ES-I3 (cell line): ENCODE results near the gene JAG1.

Experiments
- H3K36me3 ChIP-seq: 2 replicates; pipeline ENCODE4 v1.6.1; 2013; ENCODE audit warnings: mild to moderate bottlenecking, low read length, control low read depth, moderate library complexity; ENCODE audit not compliant: insufficient read depth
- H3K4me1 ChIP-seq: 2 replicates; pipeline ENCODE4 v1.6.1; 2013; ENCODE audit warnings: mild to moderate bottlenecking, control low read depth, low read length; ENCODE audit not compliant: insufficient read depth
- H3K9ac ChIP-seq: 2 replicates; pipeline ENCODE4 v1.6.1; 2013; ENCODE audit warnings: low read depth, mild to moderate bottlenecking, low read length, moderate library complexity
- H3K9me3 ChIP-seq: 2 replicates; pipeline ENCODE4 v1.6.1; 2013; ENCODE audit warnings: mild to moderate bottlenecking, low read length, moderate library complexity; ENCODE audit not compliant: control insufficient read depth, insufficient read depth

Gene JAG1

GRCh38 chr20:10647471-10647870 lies 26.3 kb downstream of the JAG1 start:
- no peak overlapping the region for H3K9ac ChIP-seq
- H3K9me3 ChIP-seq: no peaks in the 10 kb centered on the region
- H3K4me1 ChIP-seq: peaks cover 29% of the 10 kb centered on the region
- H3K36me3 ChIP-seq: peaks cover 46% of the 10 kb centered on the region

- peaks cover 28% of the 10 kb centered on the region for H3K4me1 ChIP-seq
- H3K9ac ChIP-seq: no peak overlapping the region
- H3K9me3 ChIP-seq: no peaks in the 10 kb centered on the region
- peaks cover 47% of the 10 kb centered on the region for H3K36me3 ChIP-seq
Measured at GRCh38 chr20:10646886-10647420, 26.8 kb downstream of the JAG1 start.

GRCh38 chr20:10646006-10646405 lies 27.8 kb downstream of the JAG1 start:
- Histone ChIP-seq H3K36me3 (peaks cover 47% of the 10 kb centered on the region), H3K4me1 (peaks cover 28% of the 10 kb centered on the region), H3K9me3 (no peaks in the 10 kb centered on the region), H3K9ac (no peak overlapping the region)

DNA sequence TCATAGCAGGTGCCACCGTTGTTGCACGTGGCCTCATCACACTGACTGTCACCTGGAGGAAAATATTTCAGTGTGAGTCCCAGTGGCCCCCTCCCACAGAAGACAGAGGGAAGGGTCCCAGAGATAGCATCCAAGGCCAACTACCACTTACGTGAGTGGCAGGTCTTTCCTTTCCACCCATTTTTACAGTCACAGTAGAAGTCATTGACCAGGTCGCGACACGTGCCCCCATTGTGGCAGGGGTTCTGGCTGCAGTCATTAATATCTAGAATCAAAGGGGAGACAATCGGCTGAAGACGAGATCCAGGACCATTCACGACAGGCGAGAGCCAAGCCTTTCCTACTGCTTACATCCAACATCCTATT lies 28.6 kb downstream of the JAG1 start:
- Histone ChIP-seq H3K4me1 (peaks cover 28% of the 10 kb centered on the region), H3K36me3 (peaks cover 54% of the 10 kb centered on the region)

GRCh38 chr20:10644458-10645204 lies 29.2 kb downstream of the JAG1 start:
- Histone ChIP-seq H3K9ac (no peak overlapping the region), H3K36me3 (peaks cover 59% of the 10 kb centered on the region)

More for the DNA sequence above, 28.6 kb downstream of the JAG1 start:
- Histone ChIP-seq H3K9me3 (no peaks in the 10 kb centered on the region), H3K9ac (no peak overlapping the region)

GRCh38 chr20:10643560-10643873 lies 30.3 kb downstream of the JAG1 start:
- Histone ChIP-seq H3K4me1 (peaks cover 12% of the 10 kb centered on the region), H3K9me3 (no peaks in the 10 kb centered on the region), H3K36me3 (peaks cover 52% of the 10 kb centered on the region), H3K9ac (no peak overlapping the region)

More at GRCh38 chr20:10644458-10645204, 29.2 kb downstream of the JAG1 start:
- H3K9me3 ChIP-seq: no peaks in the 10 kb centered on the region
- peaks cover 23% of the 10 kb centered on the region for H3K4me1 ChIP-seq

DNA sequence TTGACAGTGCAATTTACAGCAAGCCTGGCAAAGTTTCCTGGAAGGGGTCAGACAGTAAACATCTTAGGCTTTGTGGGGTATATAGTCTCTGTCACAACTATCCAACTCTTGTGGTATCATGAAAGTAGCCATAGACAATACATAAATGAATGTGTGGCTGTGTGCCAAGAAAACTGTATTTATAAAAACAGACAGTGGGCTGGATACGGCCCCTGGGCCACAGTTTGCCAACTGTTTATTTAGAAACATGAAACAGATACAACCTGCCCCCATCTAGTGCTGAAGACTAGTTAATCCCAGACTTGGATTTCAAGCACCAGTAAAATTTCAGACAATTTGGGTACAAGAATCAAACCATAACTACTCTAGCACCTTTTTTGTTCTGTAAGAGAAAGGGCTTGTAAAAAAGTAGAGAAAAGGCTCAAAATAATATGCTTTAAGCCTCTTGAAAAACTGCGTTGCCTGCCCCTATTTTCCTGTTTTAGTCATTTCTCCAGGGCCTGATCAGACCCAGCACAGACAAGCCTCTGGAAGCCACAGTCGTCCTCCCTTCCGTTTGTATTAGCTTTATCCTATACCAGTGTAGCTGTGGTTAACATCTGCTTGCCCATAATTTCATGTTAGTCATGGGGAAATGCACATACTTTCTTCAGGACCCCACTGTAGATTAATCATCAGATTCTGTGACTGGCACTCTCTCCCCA lies 30.8 kb downstream of the JAG1 start:
- Histone ChIP-seq H3K36me3 (peaks cover 48% of the 10 kb centered on the region), H3K9ac (no peak overlapping the region)

DNA sequence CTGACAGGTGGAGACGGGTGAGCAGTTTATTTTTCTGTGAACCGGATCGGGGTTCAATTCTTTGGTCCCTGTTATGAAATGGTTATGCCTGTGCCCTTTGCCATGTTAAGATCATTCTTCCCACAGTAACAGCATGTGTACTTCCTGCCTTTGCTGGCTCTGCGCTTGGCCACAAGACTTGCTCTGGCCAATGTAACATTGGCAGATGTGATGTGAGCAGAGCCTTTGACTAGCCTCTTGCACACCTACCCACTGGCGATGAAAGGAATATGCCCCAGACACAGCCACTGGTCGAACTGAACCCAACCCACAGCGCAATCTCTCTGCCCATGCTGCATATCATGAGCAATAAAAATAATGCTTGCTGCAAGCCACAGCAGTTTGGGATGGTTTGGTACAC lies 31.9 kb downstream of the JAG1 start:
- Histone ChIP-seq H3K36me3 (peaks cover 38% of the 10 kb centered on the region), H3K9ac (no peak overlapping the region), H3K4me1 (peaks cover 14% of the 10 kb centered on the region), H3K9me3 (no peaks in the 10 kb centered on the region)

More for the DNA sequence above, 30.8 kb downstream of the JAG1 start:
- peaks cover 14% of the 10 kb centered on the region for H3K4me1 ChIP-seq
- no peaks in the 10 kb centered on the region for H3K9me3 ChIP-seq

DNA sequence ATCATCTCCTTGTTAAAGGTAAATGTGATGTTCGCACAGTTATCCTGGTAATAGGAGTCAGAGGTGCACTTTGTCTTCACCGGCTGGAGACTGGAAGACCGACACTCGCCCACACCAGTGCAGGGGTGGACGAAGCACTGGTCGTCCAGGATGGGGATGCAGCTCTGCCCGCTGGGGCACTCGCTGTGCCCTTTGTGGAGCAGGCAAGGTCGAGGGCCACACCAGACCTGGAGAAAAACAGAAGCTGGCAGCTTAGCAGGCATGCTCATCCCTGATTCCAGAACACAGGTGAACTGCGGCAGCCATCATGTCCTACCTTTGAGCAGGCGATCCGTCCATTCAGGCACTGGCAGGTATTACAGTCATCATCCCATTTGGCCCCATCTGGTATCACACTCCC lies 32.3 kb downstream of the JAG1 start:
- H3K36me3 ChIP-seq: peaks cover 38% of the 10 kb centered on the region
- H3K9ac ChIP-seq: no peak overlapping the region
- H3K4me1 ChIP-seq: peaks cover 19% of the 10 kb centered on the region
- no peaks in the 10 kb centered on the region for H3K9me3 ChIP-seq

GRCh38 chr20:10640897-10641296 lies 32.9 kb downstream of the JAG1 start:
- H3K9ac ChIP-seq: no peak overlapping the region
- H3K36me3 ChIP-seq: peaks cover 34% of the 10 kb centered on the region
- H3K4me1 ChIP-seq: peaks cover 19% of the 10 kb centered on the region
- no peaks in the 10 kb centered on the region for H3K9me3 ChIP-seq

DNA sequence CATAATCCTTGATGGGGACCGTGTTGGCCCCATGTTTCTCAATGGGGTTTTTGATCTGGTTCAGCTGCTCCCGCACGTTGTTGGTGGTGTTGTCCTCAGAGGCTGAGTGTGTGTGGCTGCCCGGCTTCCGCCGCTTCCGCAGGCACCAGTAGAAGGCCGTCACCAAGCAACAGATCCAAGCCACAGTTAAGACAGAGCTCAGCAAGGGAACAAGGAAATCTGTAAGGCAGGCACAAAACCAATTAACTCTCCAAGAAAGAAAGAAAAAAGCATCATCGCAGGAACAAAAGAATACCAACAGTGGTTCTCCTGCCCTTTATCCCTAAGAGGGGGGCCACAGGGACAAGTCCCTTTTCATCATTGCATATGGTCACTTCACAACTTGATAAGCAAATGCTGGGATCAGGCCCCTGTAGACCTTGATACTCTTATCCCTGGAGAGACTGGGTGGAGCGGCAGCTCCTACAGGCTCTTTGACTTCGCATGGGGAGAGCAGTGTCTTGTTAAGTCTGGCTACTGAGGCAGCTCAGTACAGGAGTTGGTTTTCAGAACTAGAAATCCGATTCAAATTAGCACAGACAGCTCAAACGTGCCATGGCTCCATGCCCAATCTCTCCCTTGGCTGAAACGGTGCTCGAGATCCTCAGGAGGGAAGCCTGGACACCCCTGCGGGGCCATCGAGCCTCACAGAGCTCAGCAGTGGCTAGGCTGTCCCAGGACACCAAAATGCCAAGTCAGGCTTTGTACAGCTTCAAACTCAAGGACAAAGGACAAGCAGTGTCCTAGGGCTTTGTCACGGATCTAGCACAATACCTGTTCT lies 33.9 kb downstream of the JAG1 start:
- Histone ChIP-seq H3K9ac (no peak overlapping the region), H3K4me1 (peaks cover 19% of the 10 kb centered on the region), H3K9me3 (no peaks in the 10 kb centered on the region), H3K36me3 (peaks cover 27% of the 10 kb centered on the region)

- Histone ChIP-seq H3K4me1 (peaks cover 19% of the 10 kb centered on the region), H3K36me3 (peaks cover 19% of the 10 kb centered on the region), H3K9me3 (no peaks in the 10 kb centered on the region), H3K9ac (no peak overlapping the region)
Measured at GRCh38 chr20:10639077-10639736, 34.6 kb downstream of the JAG1 start.

GRCh38 chr20:10637563-10637962 lies 36.2 kb downstream of the JAG1 start:
- no peak overlapping the region for H3K9ac ChIP-seq
- peaks cover 14% of the 10 kb centered on the region for H3K36me3 ChIP-seq
- H3K4me1 ChIP-seq: peaks cover 30% of the 10 kb centered on the region
- H3K9me3 ChIP-seq: no peaks in the 10 kb centered on the region

DNA sequence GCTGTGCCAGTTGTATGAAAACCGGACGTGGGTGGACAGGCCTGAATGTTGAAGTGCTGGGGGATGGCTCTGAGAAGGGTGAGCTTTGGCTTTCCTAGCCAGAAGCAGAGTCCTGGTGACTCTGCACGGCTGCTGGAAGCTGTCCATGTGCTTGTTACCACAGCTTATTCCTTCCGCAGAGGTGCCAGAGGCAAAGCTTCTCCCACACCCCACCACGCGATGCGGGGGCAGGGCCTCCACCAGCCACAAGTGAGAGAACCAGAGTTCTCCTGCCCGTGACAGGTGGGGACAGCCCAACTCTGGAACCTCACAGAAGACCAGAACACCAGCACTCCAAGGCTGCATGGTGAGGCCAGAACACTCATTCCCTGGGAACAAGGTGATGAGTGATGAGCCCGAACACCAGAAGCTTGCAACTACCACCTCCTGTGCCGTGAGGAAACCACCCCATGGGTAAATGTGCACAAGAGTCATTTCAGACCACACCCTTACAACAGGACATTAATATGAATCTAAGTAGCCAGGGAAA lies 36.7 kb downstream of the JAG1 start:
- Histone ChIP-seq H3K9me3 (no peaks in the 10 kb centered on the region), H3K9ac (no peak overlapping the region), H3K4me1 (peaks cover 35% of the 10 kb centered on the region), H3K36me3 (peaks cover 12% of the 10 kb centered on the region; the same call in 1 of the 2 replicates)
